ENCODE measurements around the gene RIOK1. TPM values are rescaled to one million over a fixed set of nuclear protein-coding genes. Genes with fewer than 3 reads are reported as not detected.

Gene RIOK1
- total RNA-seq, 6 donors from 2014 or later: 6.0 to 24.8 (median 13.9) TPM

DNA sequence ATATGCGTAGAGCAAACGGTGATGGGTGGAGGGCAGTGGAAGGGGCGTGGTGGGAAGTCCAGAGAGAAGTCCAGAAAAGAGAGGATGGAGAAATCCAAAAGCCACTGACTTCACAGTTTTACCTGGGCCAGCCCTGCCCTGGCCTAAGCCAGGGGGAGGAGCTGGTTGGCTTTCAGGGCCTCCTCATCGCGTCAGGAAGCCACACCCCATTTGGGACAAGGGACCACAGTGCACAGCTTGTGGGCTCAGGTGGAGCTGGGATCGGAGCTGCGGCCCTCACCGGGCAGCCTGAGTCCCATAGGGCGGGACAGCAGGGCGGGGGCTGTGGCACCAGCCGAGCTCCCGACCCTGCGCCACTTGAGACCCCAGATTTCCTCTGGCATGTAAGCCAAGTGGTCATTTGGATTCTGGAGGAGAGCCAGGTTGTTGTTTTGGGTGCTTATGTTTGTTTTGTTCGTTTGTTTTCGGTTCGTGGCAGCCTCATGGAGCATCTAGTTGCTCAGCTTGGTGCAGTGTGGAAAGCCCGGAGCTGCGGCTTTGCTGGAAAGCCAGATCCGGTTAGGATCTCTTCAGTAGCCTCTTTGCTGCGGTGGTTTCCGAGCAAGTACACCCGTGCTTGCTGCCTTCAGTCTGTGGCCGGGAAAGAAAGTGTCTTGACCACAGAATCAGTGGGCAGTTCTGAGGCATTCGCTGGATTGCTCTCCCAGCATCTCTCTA lies 42.2 kb downstream of the RIOK1 start:
- Histone ChIP-seq H3K4me3 (no peak overlapping the region), H3K27ac (no peak overlapping the region), H3K27me3 (no peaks in the 10 kb centered on the region), H3K4me1 (peaks cover 0 to 8% (median 3%) of the 10 kb centered on the region in 4 donors), H3K36me3 (no peaks in the 10 kb centered on the region), H3K9me3 (no peaks in the 10 kb centered on the region)
- no peak for TF ChIP-seq POLR2AphosphoS5 (IDR thresholded peaks at IDR 0.05)
- TF ChIP-seq EP300 (IDR thresholded peaks at IDR 0.05): no peak
- no peak for TF ChIP-seq POLR2A (IDR thresholded peaks at IDR 0.05)
- TF ChIP-seq, protein P1, sequence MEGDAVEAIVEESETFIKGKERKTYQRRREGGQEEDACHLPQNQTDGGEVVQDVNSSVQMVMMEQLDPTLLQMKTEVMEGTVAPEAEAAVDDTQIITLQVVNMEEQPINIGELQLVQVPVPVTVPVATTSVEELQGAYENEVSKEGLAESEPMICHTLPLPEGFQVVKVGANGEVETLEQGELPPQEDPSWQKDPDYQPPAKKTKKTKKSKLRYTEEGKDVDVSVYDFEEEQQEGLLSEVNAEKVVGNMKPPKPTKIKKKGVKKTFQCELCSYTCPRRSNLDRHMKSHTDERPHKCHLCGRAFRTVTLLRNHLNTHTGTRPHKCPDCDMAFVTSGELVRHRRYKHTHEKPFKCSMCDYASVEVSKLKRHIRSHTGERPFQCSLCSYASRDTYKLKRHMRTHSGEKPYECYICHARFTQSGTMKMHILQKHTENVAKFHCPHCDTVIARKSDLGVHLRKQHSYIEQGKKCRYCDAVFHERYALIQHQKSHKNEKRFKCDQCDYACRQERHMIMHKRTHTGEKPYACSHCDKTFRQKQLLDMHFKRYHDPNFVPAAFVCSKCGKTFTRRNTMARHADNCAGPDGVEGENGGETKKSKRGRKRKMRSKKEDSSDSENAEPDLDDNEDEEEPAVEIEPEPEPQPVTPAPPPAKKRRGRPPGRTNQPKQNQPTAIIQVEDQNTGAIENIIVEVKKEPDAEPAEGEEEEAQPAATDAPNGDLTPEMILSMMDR (IDR thresholded peaks at IDR 0.05): no peak
- ATAC-seq (ENCODE audit: low FRiP score in 2 of 2) (peak; percentile 31 to 66), DNase-seq (peak in 1 of 2 donors; percentile 47)
- 60 to 63% methylated on average over 13 to 24 of the region's 24 CpGs for WGBS, 2 donors

DNA sequence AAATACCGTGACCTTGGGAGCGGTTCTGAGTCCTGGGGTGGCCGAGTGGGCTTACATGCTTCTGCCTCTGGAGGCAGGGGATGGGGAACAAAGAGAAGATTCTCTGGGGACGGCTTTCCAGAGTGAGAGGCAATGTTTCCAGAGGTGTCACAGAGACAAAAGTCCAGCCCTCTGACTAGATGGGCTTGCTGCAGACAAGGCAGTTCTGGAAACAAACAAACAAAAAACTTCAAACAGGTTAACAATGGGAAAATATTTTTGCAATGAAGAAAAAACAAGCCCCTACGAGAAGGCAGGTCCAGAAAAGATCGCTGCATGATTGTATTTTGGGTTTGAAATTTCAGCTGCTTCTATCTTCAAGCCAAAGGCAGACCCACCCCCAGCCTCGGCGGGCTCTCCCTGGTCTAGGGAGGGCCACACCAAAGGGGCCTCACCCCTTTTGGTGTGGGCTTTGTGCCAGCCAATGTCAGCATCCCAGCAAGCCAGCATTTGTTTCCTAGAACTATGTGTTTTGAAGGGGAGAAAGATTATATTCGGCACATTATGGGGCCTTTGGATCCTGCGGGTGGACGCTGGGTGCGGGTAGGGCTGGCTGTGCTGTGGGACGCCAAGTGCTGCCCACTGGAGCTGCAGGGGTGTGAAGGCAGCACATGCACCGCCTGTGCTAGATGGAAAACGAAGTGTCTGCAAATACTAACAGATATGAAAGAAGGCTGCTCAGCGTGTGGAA lies 42.9 kb downstream of the RIOK1 start:
- TF ChIP-seq, protein P1 (IDR thresholded peaks at IDR 0.05): no peak
- TF ChIP-seq POLR2A (IDR thresholded peaks at IDR 0.05): no peak
- TF ChIP-seq POLR2AphosphoS5 (IDR thresholded peaks at IDR 0.05): no peak
- TF ChIP-seq EP300 (IDR thresholded peaks at IDR 0.05): no peak
- H3K36me3 ChIP-seq: no peaks in the 10 kb centered on the region
- no peaks in the 10 kb centered on the region for H3K9me3 ChIP-seq
- no peaks in the 10 kb centered on the region for H3K27me3 ChIP-seq
- DNase-seq: no peak
- WGBS, 2 donors: 73 to 78% methylated on average over 15 to 16 of the region's 16 CpGs
- ATAC-seq (ENCODE audit: low FRiP score in 2 of 2): no peak
- H3K27ac ChIP-seq: no peak overlapping the region
- H3K4me1 ChIP-seq: peaks cover 0 to 8% (median 3%) of the 10 kb centered on the region in 4 donors
- H3K4me3 ChIP-seq: no peak overlapping the region

DNA sequence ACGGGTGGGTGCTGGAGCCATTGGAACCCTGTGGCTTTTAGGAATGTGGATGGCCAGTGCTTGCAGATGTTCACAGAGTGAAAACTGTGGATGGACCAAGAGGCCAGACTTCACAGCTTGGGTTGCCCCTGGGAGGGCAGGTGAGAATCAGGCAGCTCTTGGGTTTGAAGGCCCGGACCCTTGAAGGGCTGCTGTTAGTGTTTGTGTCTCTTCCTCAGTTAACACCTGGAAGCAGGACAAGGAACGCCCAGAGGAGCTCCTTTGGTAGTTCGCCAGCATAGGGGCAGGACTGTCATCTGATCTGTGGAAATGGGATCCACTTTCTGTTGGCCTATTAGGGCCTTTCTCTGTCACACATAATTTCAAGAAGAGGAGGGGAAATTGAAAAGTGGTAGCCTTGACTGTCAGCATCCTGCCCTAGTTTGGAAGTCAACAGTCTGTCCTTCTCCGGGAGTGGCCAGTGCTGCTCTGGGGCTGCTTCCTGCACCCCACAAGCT lies 43.6 kb downstream of the RIOK1 start:
- Histone ChIP-seq H3K4me1 (peaks cover 0 to 8% (median 3%) of the 10 kb centered on the region in 4 donors), H3K27me3 (no peaks in the 10 kb centered on the region), H3K4me3 (no peak overlapping the region), H3K27ac (no peak overlapping the region), H3K9me3 (no peaks in the 10 kb centered on the region), H3K36me3 (no peaks in the 10 kb centered on the region)
- WGBS, 2 donors: 67 to 84% methylated on average over 4 to 5 of the region's 5 CpGs
- ATAC-seq (ENCODE audit: low FRiP score in 2 of 2) (peak in 1 of 2 donors; percentile 8), DNase-seq (no peak)
- TF ChIP-seq POLR2A (IDR thresholded peaks at IDR 0.05): no peak
- TF ChIP-seq, protein P1 (IDR thresholded peaks at IDR 0.05): no peak
- no peak for TF ChIP-seq EP300 (IDR thresholded peaks at IDR 0.05)
- TF ChIP-seq POLR2AphosphoS5 (IDR thresholded peaks at IDR 0.05): no peak

DNA sequence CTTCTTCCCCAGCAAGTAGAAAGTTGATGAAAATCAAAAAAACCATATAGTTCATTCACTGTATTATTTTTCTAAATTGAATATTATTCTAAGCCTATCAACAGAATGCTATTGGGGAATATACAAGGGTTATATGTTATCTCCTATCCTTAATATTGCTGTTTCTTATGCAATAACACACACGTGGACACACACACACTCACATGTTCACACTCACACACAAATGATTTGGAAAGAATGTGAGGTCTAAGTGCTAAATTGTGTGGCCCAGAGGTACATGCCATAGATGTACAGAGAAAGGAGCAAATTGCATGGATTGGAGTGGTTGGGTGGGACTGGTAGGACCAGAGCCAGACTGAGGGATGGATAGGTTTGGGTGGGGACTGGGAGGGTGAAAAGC lies 45.1 kb downstream of the RIOK1 start:
- ATAC-seq (ENCODE audit: low FRiP score in 2 of 2): no peak
- Histone ChIP-seq H3K36me3 (no peaks in the 10 kb centered on the region), H3K9me3 (no peaks in the 10 kb centered on the region), H3K4me1 (peaks cover 0 to 8% (median 3%) of the 10 kb centered on the region in 4 donors), H3K27ac (no peak overlapping the region), H3K4me3 (no peak overlapping the region), H3K27me3 (no peaks in the 10 kb centered on the region)
- no peak for TF ChIP-seq EP300 (IDR thresholded peaks at IDR 0.05)
- TF ChIP-seq, protein P1 (IDR thresholded peaks at IDR 0.05): no peak
- no peak for TF ChIP-seq POLR2A (IDR thresholded peaks at IDR 0.05)
- no peak for TF ChIP-seq POLR2AphosphoS5 (IDR thresholded peaks at IDR 0.05)
- no peak for DNase-seq
- WGBS, 2 donors: 62 to 68% methylated on average over 1 of the region's 1 CpG
